SK-N-SH (cell line): ENCODE data around the gene MAD1L1. TPM values are rescaled to one million over a fixed set of nuclear protein-coding genes. Genes with fewer than 3 reads are reported as not detected.

Experiments used
- CTCF ChIA-PET: fragments of 300-600, 350-600 bp; formaldehyde crosslinking; extraction: SDS; loops from one replicate; lab custom pipeline; 2021; lab: Yijun Ruan, JAX
- POLR2A ChIA-PET: fragments of 350-600 bp; sonication (Branson Sonifier 250); formaldehyde crosslinking; extraction: SDS; loops from one replicate; lab custom pipeline; 2020; ENCODE audit warnings: antibody characterized with exemption, inconsistent platforms; lab: Yijun Ruan, JAX
- DNase-seq: peaks from one replicate; pipeline ENCODE4 v3.0.0; 2012
- H2AFZ ChIP-seq: fragments of 200-600 bp; sonication (generic); 2 replicates; pipeline ENCODE4 v1.8.1; 2016; ENCODE audit warnings: antibody characterized with exemption, mild to moderate bottlenecking, low read depth
- H3F3A ChIP-seq: fragments of 200-600 bp; sonication (generic); replicated peaks from 2 replicates; pipeline ENCODE3; 2016; ENCODE audit warnings: antibody characterized with exemption, mild to moderate bottlenecking; ENCODE audit not compliant: insufficient read depth
- H3K27ac ChIP-seq, 2 experiments: fragments of 200-500 bp in 1 of 2; fragments of 200-600 bp in 1 of 2; sonication (Bioruptor generic) in 1 of 2; sonication (generic), shearing (Covaris generic) in 1 of 2; 2 replicates each; pipeline versions ENCODE4 v1.5.1 to v1.6.1; 2014 to 2016; ENCODE audit warnings: low read depth in 2 of 2, inconsistent platforms in 1 of 2, low read length in 1 of 2, mild to moderate bottlenecking in 1 of 2, mixed read lengths in 1 of 2
- H3K27me3 ChIP-seq: fragments of 200-600 bp; sonication (generic), shearing (Covaris generic); 2 replicates; pipeline ENCODE4 v1.6.1; 2016; ENCODE audit warnings: mixed run types; ENCODE audit not compliant: insufficient read depth
- H3K36me3 ChIP-seq, 2 experiments: fragments of 200-500 bp in 1 of 2; fragments of 200-600 bp in 1 of 2; sonication (Bioruptor generic) in 1 of 2; sonication (generic) in 1 of 2; replicated peaks in 1 of 2; 2 replicates each; pipeline versions ENCODE3 to v1.5.1; 2014 to 2016; ENCODE audit warnings: low read length in 1 of 2, mild to moderate bottlenecking in 1 of 2; ENCODE audit not compliant: insufficient read depth in 2 of 2, control insufficient read depth in 1 of 2
- H3K4me1 ChIP-seq, 2 experiments: fragments of 200-500 bp in 1 of 2; fragments of 200-600 bp in 1 of 2; sonication (Bioruptor generic) in 1 of 2; sonication (generic), shearing (Covaris generic) in 1 of 2; 2 replicates each; pipeline versions ENCODE4 v1.5.1 to v1.6.1; 2014 to 2016; ENCODE audit warnings: low read depth in 1 of 2, low read length in 1 of 2, mixed run types in 1 of 2; ENCODE audit not compliant: insufficient read depth in 2 of 2, control insufficient read depth in 1 of 2
- H3K4me2 ChIP-seq: fragments of 200-600 bp; sonication (generic), shearing (Covaris generic); 2 replicates; pipeline ENCODE4 v1.6.1; 2017; ENCODE audit warnings: mixed run types
- H3K4me3 ChIP-seq, 2 experiments: fragments of 200-500 bp in 1 of 2; fragments of 200-600 bp in 1 of 2; sonication (Bioruptor generic) in 1 of 2; sonication (generic), shearing (Covaris generic) in 1 of 2; 2 replicates each; pipeline versions ENCODE4 v1.5.1 to v1.8.1; 2014 to 2016; ENCODE audit warnings: low read depth in 2 of 2, inconsistent platforms in 1 of 2, low read length in 1 of 2, mild to moderate bottlenecking in 1 of 2, mixed read lengths in 1 of 2, moderate library complexity in 1 of 2
- H3K79me2 ChIP-seq: fragments of 200-600 bp; sonication (generic); 2 replicates; pipeline ENCODE4 v1.8.1; 2017; ENCODE audit warnings: mild to moderate bottlenecking; ENCODE audit not compliant: insufficient read depth
- H3K9ac ChIP-seq: fragments of 200-600 bp; sonication (generic); 2 replicates; pipeline ENCODE4 v1.6.1; 2017; ENCODE audit warnings: mixed run types
- H3K9me2 ChIP-seq: fragments of 200-600 bp; sonication (generic); 2 replicates; pipeline ENCODE4 v1.6.1; 2017; ENCODE audit warnings: mixed run types
- H3K9me3 ChIP-seq: fragments of 200-600 bp; sonication (generic); 2 replicates; pipeline ENCODE4 v1.6.1; 2017; ENCODE audit warnings: mixed run types, mild to moderate bottlenecking, moderate library complexity
- H4K20me1 ChIP-seq: fragments of 200-600 bp; sonication (generic); 2 replicates; pipeline ENCODE4 v1.6.1; 2017; ENCODE audit warnings: mild to moderate bottlenecking, mixed run types; ENCODE audit not compliant: insufficient read depth
- CHD2 ChIP-seq: fragments of 150-350 bp; IDR thresholded peaks from 2 replicates; pipeline ENCODE4 v1.6.1; 2018; ENCODE audit warnings: low read length; ENCODE audit not compliant: partially characterized antibody
- CTCF ChIP-seq: fragments of 200-600 bp; sonication (generic); IDR thresholded peaks from 2 replicates; pipeline ENCODE4 v1.6.1; 2017; ENCODE audit warnings: antibody characterized with exemption, mild to moderate bottlenecking, moderate library complexity
- EP300 ChIP-seq, 2 experiments: IDR thresholded peaks; 2 replicates each; pipeline versions ENCODE4 v1.4.0 to v1.6.1; 2012; ENCODE audit warnings: borderline replicate concordance in 1 of 2, low read depth in 1 of 2, low read length in 1 of 2
- FOSL2 ChIP-seq: IDR thresholded peaks from 2 replicates; pipeline ENCODE4 v1.4.0; 2012; ENCODE audit warnings: low read depth, mild to moderate bottlenecking, moderate library complexity, borderline replicate concordance
- FOXJ3 ChIP-seq: sonication (generic); formaldehyde crosslinking; IDR thresholded peaks from 2 replicates; pipeline ENCODE4 v1.5.1; 2020; ENCODE audit warnings: mild to moderate bottlenecking, missing genetic modification reagents
- FOXM1 ChIP-seq: IDR thresholded peaks from 2 replicates; pipeline ENCODE4 v1.4.0; 2012; ENCODE audit warnings: low read depth, mild to moderate bottlenecking
- GABPA ChIP-seq: IDR thresholded peaks from 2 replicates; pipeline ENCODE4 v1.4.0; 2012; ENCODE audit warnings: low read depth, mild to moderate bottlenecking
- GATA2 ChIP-seq: sonication (generic); formaldehyde crosslinking; IDR thresholded peaks from 2 replicates; pipeline ENCODE4 v1.5.0; 2020; ENCODE audit warnings: mild to moderate bottlenecking, missing genetic modification reagents
- MAX ChIP-seq: IDR thresholded peaks from 2 replicates; pipeline ENCODE4 v1.4.0; 2012; ENCODE audit warnings: low read depth
- MXI1 ChIP-seq: IDR thresholded peaks from 2 replicates; pipeline ENCODE4 v1.6.1; 2012; ENCODE audit warnings: mild to moderate bottlenecking, low read depth, low read length, improper control_type of control experiment
- NFIC ChIP-seq: IDR thresholded peaks from 2 replicates; pipeline ENCODE4 v1.4.0; 2012; ENCODE audit warnings: borderline replicate concordance
- NRF1 ChIP-seq: IDR thresholded peaks from 2 replicates; pipeline ENCODE4 v1.6.1; 2012; ENCODE audit warnings: low read depth, mild to moderate bottlenecking, low read length
- POLR2AphosphoS5 ChIP-seq: IDR thresholded peaks from 2 replicates; pipeline ENCODE4 v1.6.1; 2012; ENCODE audit warnings: low read depth, low read length
- RAD21 ChIP-seq: IDR thresholded peaks from 2 replicates; pipeline ENCODE4 v1.6.1; 2012; ENCODE audit warnings: mild to moderate bottlenecking, low read length
- RCOR1 ChIP-seq: fragments of 150-350 bp; IDR thresholded peaks from 2 replicates; pipeline ENCODE4 v1.6.1; 2017; ENCODE audit warnings: antibody characterized with exemption, low read length
- REST ChIP-seq: IDR thresholded peaks from 2 replicates; pipeline ENCODE4 v1.6.1; 2012; ENCODE audit warnings: mild to moderate bottlenecking, low read depth, low read length, moderate library complexity
- SIN3A ChIP-seq: IDR thresholded peaks from 2 replicates; pipeline ENCODE4 v1.6.1; 2012; ENCODE audit warnings: low read depth, mild to moderate bottlenecking, low read length, moderate library complexity, borderline replicate concordance
- SMC3 ChIP-seq: IDR thresholded peaks from 2 replicates; pipeline ENCODE4 v1.6.1; 2012; ENCODE audit warnings: low read depth, low read length, improper control_type of control experiment
- USF2 ChIP-seq: fragments of 150-350 bp; IDR thresholded peaks from 2 replicates; pipeline ENCODE4 v1.6.1; 2017; ENCODE audit warnings: antibody characterized with exemption, low read length, low read depth, borderline replicate concordance
- YY1 ChIP-seq: IDR thresholded peaks from 2 replicates; pipeline ENCODE4 v1.4.0; 2012; ENCODE audit warnings: low read depth, mild to moderate bottlenecking
- WGBS: methylation state at CpG from one replicate; pipeline ENCODE4 v1.1.6; 2017; ENCODE audit warnings: low lambda C conversion rate; 5-methylcytosine and 5-hydroxymethylcytosine counted together
- polyA plus RNA-seq, 3 experiments: library from polyadenylated mRNA; depleted of rRNA; stranded (reverse); fragments of >200 nt; gene quantifications; 2 replicates each; pipeline ENCODE4 v1.2.3, GENCODE V29; 2012

Gene MAD1L1
- polyA plus RNA-seq, 1 of the 3 experiments (the other 2 are of a cell fraction), result 46.2 TPM

- peak; percentile 75 for DNase-seq
- WGBS, result 88% methylated on average over 12 of the region's 14 CpGs
- CTCF ChIA-PET, result interaction anchor here (0.5 to 4.9 kb wide), 38 partner anchors 9 to 519 kb away, joined by 3 to 24 read pairs (median 4); no protein-coding TSS in a partner anchor
- Histone ChIP-seq H3K4me3 (no peak overlapping the region), H4K20me1 (no peaks in the 10 kb centered on the region), H2AFZ (no peak overlapping the region), H3K36me3 (no peaks in the 10 kb centered on the region), H3K9me3 (no peaks in the 10 kb centered on the region), H3K9ac (no peak overlapping the region), H3K9me2 (no peaks in the 10 kb centered on the region), H3K79me2 (no peaks in the 10 kb centered on the region), H3K27ac (peak overlapping the region; percentile 31 to 91; a peak in 3 of 4 replicates), H3F3A (peaks cover under 1% of the 10 kb centered on the region), H3K4me1 (peaks cover 18 to 81% of the 10 kb centered on the region in 2 experiments), H3K4me2 (no peak overlapping the region), H3K27me3 (no peaks in the 10 kb centered on the region)
- TF ChIP-seq GABPA, result no peak
- POLR2A ChIA-PET, result interaction anchor here (0.6 to 1.4 kb wide), 5 partner anchors 22 to 391 kb away, joined by 3 to 4 read pairs (median 3); partner anchors contain the start of gene EIF3B
Measured at GRCh38 chr7:2104716-2105115, 128.0 kb downstream of the MAD1L1 start.

- 44% methylated on average over 21 of the region's 27 CpGs for WGBS
Measured at GRCh38 chr7:2104107-2104710, 128.5 kb downstream of the MAD1L1 start.

More at GRCh38 chr7:2104107-2104710, 128.5 kb downstream of the MAD1L1 start:
- peak overlapping the region; percentile 28; the same call in 1 of the 2 replicates for H3K9ac ChIP-seq
- no peaks in the 10 kb centered on the region for H3F3A ChIP-seq
- no peaks in the 10 kb centered on the region for H3K9me2 ChIP-seq
- CTCF ChIA-PET, result interaction anchor here (0.5 to 4.9 kb wide), 39 partner anchors 10 to 519 kb away, joined by 3 to 24 read pairs (median 4); no protein-coding TSS in a partner anchor
- POLR2A ChIA-PET, result interaction anchor here (0.6 to 1.4 kb wide), 6 partner anchors 22 to 390 kb away, joined by 3 to 4 read pairs (median 3); partner anchors contain the start of gene EIF3B
- no peaks in the 10 kb centered on the region; the same call in 1 of the 2 replicates for H3K79me2 ChIP-seq
- peak overlapping the region; percentile 32 to 91 for H3K27ac ChIP-seq
- H3K4me1 ChIP-seq, result peaks cover 23 to 82% of the 10 kb centered on the region in 2 experiments
- H3K9me3 ChIP-seq, result no peaks in the 10 kb centered on the region
- no peak overlapping the region for H3K4me3 ChIP-seq
- H2AFZ ChIP-seq, result no peak overlapping the region; the same call in 1 of the 2 replicates
- no peaks in the 10 kb centered on the region for H3K27me3 ChIP-seq
- no peaks in the 10 kb centered on the region for H3K36me3 ChIP-seq
- TF ChIP-seq SMC3, result peak; percentile 64
- no peak for TF ChIP-seq GATA2 (CRISPR knock-in tag)
- peak; percentile 18; the same call in 1 of the 2 replicates for TF ChIP-seq POLR2AphosphoS5
- no peak for TF ChIP-seq FOXM1
- peak; percentile 50; the same call in 1 of the 2 replicates for TF ChIP-seq FOXJ3 (CRISPR knock-in tag)
- TF ChIP-seq RAD21, result peak; percentile 77
- no peak for TF ChIP-seq YY1
- no peak for TF ChIP-seq REST
- peak; percentile 75 for TF ChIP-seq CTCF
- TF ChIP-seq NRF1, result peak; percentile 33
- no peak for TF ChIP-seq USF2
- no peak for TF ChIP-seq GABPA
- TF ChIP-seq SIN3A, result peak; percentile 80; the same call in 1 of the 2 replicates
- peak; percentile 32 for TF ChIP-seq CHD2
- TF ChIP-seq MAX, result peak; percentile 98
- no peak for TF ChIP-seq FOSL2
- peak; percentile 96 for TF ChIP-seq MXI1
- TF ChIP-seq RCOR1, result no peak; the same call in 1 of the 2 replicates
- TF ChIP-seq NFIC, result no peak
- 0 out of 4 replicates have a peak, but pooled peaks of 1 of the 2 experiments have one; percentile 30 for TF ChIP-seq EP300 (IDR thresholded peaks at IDR 0.05; ENCODE audit: borderline replicate concordance in 1 of 2, low read depth in 1 of 2, low read length in 1 of 2)
- peak; percentile 99 for DNase-seq
- no peaks in the 10 kb centered on the region for H4K20me1 ChIP-seq
- peak overlapping the region; percentile 47; the same call in 1 of the 2 replicates for H3K4me2 ChIP-seq
